Heart right ventricle (tissue), 16 donors: ENCODE results near the gene SH3RF1. TPM values are rescaled to one million over a fixed set of nuclear protein-coding genes. Genes with fewer than 3 reads are reported as not detected.
A peak's percentile ranks its signal among the peaks of the same experiment; 100 is the strongest.

Experiments used
- ATAC-seq, 8 donors: fragments of 200-7000 bp; cut with Tn5 transposase; one replicate each; pipeline ENCODE4 v1.9.1; 2020; ENCODE audit warnings: mild to moderate bottlenecking in 8 of 8, moderate library complexity in 8 of 8, moderate number of reproducible peaks in 1 of 8
- DNase-seq, 2 donors: peaks; one replicate each; pipeline ENCODE4 v3.0.0-alpha.2; 2020
- H3K27ac ChIP-seq, 10 donors: fragments of 200-600 bp; sonication (generic) in 2 of 10; one replicate each; pipeline versions ENCODE4 v1.5.0 to v1.8.0; 2020 to 2022; ENCODE audit warnings: mild to moderate bottlenecking in 3 of 10
- H3K27me3 ChIP-seq, 7 donors: fragments of 200-600 bp; one replicate each; pipeline ENCODE4 v1.8.0; 2021 to 2022; ENCODE audit warnings: mild to moderate bottlenecking in 2 of 7
- H3K36me3 ChIP-seq, 9 donors: fragments of 200-600 bp; sonication (generic) in 1 of 9; one replicate each; pipeline versions ENCODE4 v1.5.0 to v1.8.0; 2020 to 2022; ENCODE audit warnings: mild to moderate bottlenecking in 2 of 9
- H3K4me1 ChIP-seq, 9 donors: fragments of 200-600 bp; sonication (generic) in 1 of 9; one replicate each; pipeline versions ENCODE4 v1.5.0 to v1.8.0; 2020 to 2022; ENCODE audit warnings: mild to moderate bottlenecking in 4 of 9
- H3K4me3 ChIP-seq, 10 donors: fragments of 200-600 bp; sonication (generic) in 2 of 10; one replicate each; pipeline versions ENCODE4 v1.5.0 to v1.8.0; 2020 to 2022; ENCODE audit warnings: mild to moderate bottlenecking in 7 of 10, moderate library complexity in 2 of 10
- H3K9me3 ChIP-seq, 11 donors: fragments of 200-600 bp in 10 of 11; sonication (generic) in 2 of 11; one replicate each; pipeline versions ENCODE4 v1.5.0 to v1.8.0; 2013 to 2022; ENCODE audit warnings: mild to moderate bottlenecking in 2 of 11, control low read depth in 1 of 11, moderate library complexity in 1 of 11
- WGBS, 2 donors: extraction: QIAGEN DNeasy Blood & Tissue Kit; methylation state at CpG; one replicate each; pipeline ENCODE4 v1.1.7; 2013; ENCODE audit warnings: inconsistent platforms in 1 of 2; 5-methylcytosine and 5-hydroxymethylcytosine counted together
- intact Hi-C, 10 donors: fragments of 100-400 bp; cut with DNase I; formaldehyde crosslinking; loops; one replicate each; pipeline versions ENCODE4 v1.11.1 to v1.14.2; 2022
- polyA plus RNA-seq, 2 donors: library from polyadenylated mRNA; stranded (reverse); fragments of 200-250 nt; gene quantifications; one replicate each; pipeline ENCODE4 v1.2.3, GENCODE V29; 2013
- total RNA-seq, 10 donors: library from RNA; stranded (reverse); fragmentation: NEBNext Ultra II Directional in 3 of 10; extraction: Animal tissue kit (Norgen Biotek cat#: 25700) in 3 of 10; gene quantifications; one replicate each; pipeline versions ENCODE4 v1.2.1 to v1.2.4, GENCODE V29; 2021 to 2023
- TF ChIP-seq, protein P1 (sequence below), 9 donors: fragments of 200-600 bp; sonication (generic) in 2 of 9; IDR thresholded peaks; one replicate each; pipeline versions ENCODE4 v1.5.0 to v1.8.0; 2021 to 2022; ENCODE audit warnings: antibody characterized with exemption in 9 of 9, mild to moderate bottlenecking in 5 of 9, moderate library complexity in 1 of 9
- donor health status: Arrhythmogenic right ventricular cardiomyopathy.
- donor health status: ischemic (EF 13 %, LVEDD 7.1; RV severe dilation, severe dysfunction).
- donor health status: healthy with polysubstance abuse.
- donor health status: DM: no; HTN: yes; CAD: no.
- donor health status: DM: no; HTN: no; CAD: no.
- donor health status: ischemic (EF 25% LVEDD 6.9; RV normal size, moderate dysfunction).
- donor health status: ischemic (EF 25% LVEDD 5.7; RV mildly dilated, moderate dysfunction).
- donor health status: healthy.
- donor health status: DM: yes; HTN: yes; CAD: no.
- donor health status: Ischemic cardiomyopathy.
- donor health status: ischemic (EF 35%, LVEDD 5.7; RV mildly dilated, moderate dysfunction).
- donor health status: nonischemic (EF 11% LVEDD 7.7; RV severe dilation, severe dysfunction).
- donor health status: DM: yes; HTN: yes; CAD: no.
- donor health status: PGD.
- donor health status: ischemic (EF 29% LVEDD 5.4; RV normal size, mild dysfunction).
- donor health status: nonischemic (EF 23%, LVEDD 6.1; RV moderate dilation, normal function).

Gene SH3RF1
- total and polyA plus RNA-seq, 12 donors = 2.6 to 11.7 (median 8.9) TPM

DNA sequence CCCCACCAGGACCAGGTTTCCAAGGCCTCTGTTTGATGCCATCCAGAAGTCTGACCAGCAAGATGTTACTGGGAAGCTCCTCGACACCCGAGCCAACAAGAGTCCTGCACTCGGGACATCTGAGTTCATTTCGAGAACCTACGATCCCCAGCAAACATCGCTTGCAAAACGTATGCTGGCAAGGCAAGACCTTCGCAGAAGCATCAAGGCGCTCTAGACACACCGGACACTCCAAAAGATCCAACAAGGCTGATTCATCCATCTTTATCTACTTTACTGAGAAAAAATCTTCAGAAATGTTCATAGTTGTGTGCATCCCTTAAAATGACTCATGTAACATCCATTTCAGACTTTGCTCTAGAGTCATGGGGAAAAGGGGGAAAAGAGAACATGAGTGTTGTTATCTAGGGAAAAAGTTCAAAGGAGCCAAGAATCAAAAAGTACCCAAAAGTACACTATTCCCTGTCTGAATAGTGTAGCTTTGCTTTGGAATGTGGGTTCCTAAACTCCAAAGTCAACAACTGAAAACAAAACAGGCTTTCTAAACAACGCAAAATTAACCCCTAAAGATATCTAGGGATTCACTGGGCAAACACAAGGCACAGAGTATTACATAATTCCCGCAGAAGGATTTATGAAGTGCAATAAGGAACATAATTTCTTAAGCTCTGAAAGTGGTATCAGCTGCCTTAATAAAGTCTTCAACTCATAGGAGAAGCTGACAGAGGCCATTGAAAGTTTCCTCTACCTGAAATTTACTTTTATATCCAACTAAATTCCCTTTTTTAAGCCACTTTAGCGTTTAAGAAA is 1.6 kb downstream of the SH3RF1 start:
- Histone ChIP-seq H3K27me3 (peaks cover 0 to 5% (median 0%) of the 10 kb centered on the region in 7 donors), H3K4me1 (peaks cover 2 to 69% (median 51%) of the 10 kb centered on the region in 9 donors), H3K9me3 (no peaks in the 10 kb centered on the region), H3K36me3 (peaks cover 0 to 6% (median 0%) of the 10 kb centered on the region in 9 donors), H3K4me3 (peak overlapping the region; percentile 30 to 99 (median 94)), H3K27ac (peak overlapping the region in 9 of 10 donors; percentile 10 to 95 (median 93))
- ATAC-seq (no peak), DNase-seq (no peak)
- TF ChIP-seq, protein P1, sequence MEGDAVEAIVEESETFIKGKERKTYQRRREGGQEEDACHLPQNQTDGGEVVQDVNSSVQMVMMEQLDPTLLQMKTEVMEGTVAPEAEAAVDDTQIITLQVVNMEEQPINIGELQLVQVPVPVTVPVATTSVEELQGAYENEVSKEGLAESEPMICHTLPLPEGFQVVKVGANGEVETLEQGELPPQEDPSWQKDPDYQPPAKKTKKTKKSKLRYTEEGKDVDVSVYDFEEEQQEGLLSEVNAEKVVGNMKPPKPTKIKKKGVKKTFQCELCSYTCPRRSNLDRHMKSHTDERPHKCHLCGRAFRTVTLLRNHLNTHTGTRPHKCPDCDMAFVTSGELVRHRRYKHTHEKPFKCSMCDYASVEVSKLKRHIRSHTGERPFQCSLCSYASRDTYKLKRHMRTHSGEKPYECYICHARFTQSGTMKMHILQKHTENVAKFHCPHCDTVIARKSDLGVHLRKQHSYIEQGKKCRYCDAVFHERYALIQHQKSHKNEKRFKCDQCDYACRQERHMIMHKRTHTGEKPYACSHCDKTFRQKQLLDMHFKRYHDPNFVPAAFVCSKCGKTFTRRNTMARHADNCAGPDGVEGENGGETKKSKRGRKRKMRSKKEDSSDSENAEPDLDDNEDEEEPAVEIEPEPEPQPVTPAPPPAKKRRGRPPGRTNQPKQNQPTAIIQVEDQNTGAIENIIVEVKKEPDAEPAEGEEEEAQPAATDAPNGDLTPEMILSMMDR (IDR thresholded peaks at IDR 0.05) = no peak
- 70 to 72% methylated on average over 13 of the region's 13 CpGs for WGBS, 2 donors
- intact Hi-C loops = loop anchor here in 3 of 10 donors (5.0 to 10.0 kb wide), 3 partner anchors 64 to 137 kb away; no protein-coding TSS in a partner anchor

DNA sequence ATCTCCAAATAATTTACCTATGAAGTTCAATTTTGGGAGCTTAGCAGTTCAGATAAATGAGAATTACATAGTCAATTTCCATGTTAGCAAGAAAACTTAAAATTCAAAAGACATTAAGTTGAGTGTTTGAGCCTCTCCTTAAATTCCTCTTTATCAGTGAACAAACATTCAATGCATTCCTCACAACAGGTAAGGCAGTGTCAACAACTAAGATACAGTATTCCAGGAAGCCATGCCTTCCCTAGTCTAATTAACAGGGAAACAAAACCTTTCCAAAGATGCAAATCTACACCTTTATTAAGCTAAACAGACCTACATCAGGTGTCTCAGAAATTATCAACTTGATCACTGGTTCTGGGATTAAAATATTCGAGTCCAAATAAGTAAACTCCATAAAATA is 3.7 kb downstream of the SH3RF1 start:
- DNase-seq (no peak), ATAC-seq (no peak)
- H3K27ac ChIP-seq = peak overlapping the region in 1 of 10 donors; percentile 5
- intact Hi-C loops = loop anchor here in 3 of 10 donors (5.0 to 10.0 kb wide), 3 partner anchors 62 to 135 kb away; no protein-coding TSS in a partner anchor
- no peaks in the 10 kb centered on the region for H3K9me3 ChIP-seq
- H3K36me3 ChIP-seq = peaks cover 0 to 14% (median 0%) of the 10 kb centered on the region in 9 donors
- peaks cover 6 to 81% (median 56%) of the 10 kb centered on the region in 9 donors for H3K4me1 ChIP-seq
- peaks cover 0 to 5% (median 0%) of the 10 kb centered on the region in 7 donors for H3K27me3 ChIP-seq
- TF ChIP-seq, protein P1 (IDR thresholded peaks at IDR 0.05) = no peak
- 67 to 70% methylated on average over 1 of the region's 1 CpG for WGBS, 2 donors
- H3K4me3 ChIP-seq = peak overlapping the region in 4 of 10 donors; percentile 7 to 81 (median 23)

DNA sequence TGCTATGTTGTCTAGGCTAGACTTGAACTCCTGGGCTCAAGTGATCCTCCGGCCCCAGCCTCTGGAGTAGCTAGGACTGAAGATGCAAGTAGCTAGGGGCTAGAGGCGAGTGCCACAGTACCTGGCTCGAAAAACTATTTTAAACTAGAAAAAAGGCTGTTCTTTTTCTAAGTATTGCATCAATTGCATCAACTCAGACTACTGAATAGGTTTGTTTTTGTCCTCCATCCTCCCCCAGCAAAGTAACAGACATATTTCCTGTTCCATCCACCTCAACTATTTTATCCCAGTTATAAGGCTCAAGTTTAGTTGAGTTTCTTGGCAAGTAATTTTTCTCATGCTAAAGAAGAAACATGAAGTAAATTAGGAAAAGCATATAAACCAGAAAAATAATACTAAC is 4.1 kb downstream of the SH3RF1 start:
- H3K4me3 ChIP-seq = peak overlapping the region in 4 of 10 donors; percentile 7 to 81 (median 18)
- DNase-seq = no peak
- intact Hi-C loops = loop anchor here in 3 of 10 donors (5.0 to 10.0 kb wide), 3 partner anchors 62 to 134 kb away; no protein-coding TSS in a partner anchor
- H3K4me1 ChIP-seq = peaks cover 3 to 77% (median 53%) of the 10 kb centered on the region in 9 donors
- ATAC-seq = no peak
- no peak overlapping the region for H3K27ac ChIP-seq
- no peaks in the 10 kb centered on the region for H3K9me3 ChIP-seq
- peaks cover 0 to 14% (median 0%) of the 10 kb centered on the region in 9 donors for H3K36me3 ChIP-seq
- H3K27me3 ChIP-seq = peaks cover 0 to 5% (median 0%) of the 10 kb centered on the region in 7 donors
- TF ChIP-seq, protein P1 (IDR thresholded peaks at IDR 0.05) = no peak
- WGBS, 2 donors = 95 to 96% methylated on average over 3 of the region's 3 CpGs

DNA sequence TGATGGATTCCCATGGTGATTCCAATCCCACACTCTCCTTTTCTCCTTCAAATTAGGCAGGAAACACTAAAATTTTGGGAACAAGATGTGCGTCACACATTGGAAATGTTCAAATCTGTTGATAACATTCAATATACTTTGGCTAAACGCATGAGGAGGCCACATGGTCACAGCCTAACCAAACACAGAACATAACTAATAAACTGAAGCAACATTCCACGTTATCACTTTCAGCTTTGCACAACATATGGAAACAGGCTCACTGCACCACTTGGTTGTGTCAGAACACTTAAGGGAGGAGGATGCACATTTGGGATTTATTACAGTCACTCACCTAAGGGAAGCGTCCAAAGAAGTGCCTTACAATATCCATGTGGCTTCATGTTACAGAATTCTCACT is 4.7 kb downstream of the SH3RF1 start:
- Histone ChIP-seq H3K4me1 (peaks cover 3 to 79% (median 50%) of the 10 kb centered on the region in 9 donors), H3K27ac (peak overlapping the region in 1 of 10 donors; percentile 2), H3K9me3 (no peaks in the 10 kb centered on the region), H3K4me3 (peak overlapping the region in 1 of 10 donors; percentile 28), H3K36me3 (peaks cover 0 to 14% (median 0%) of the 10 kb centered on the region in 9 donors), H3K27me3 (peaks cover 0 to under 1% (median 0%) of the 10 kb centered on the region in 7 donors)
- TF ChIP-seq, protein P1 (IDR thresholded peaks at IDR 0.05) = no peak
- DNase-seq (no peak), ATAC-seq (no peak)
- intact Hi-C loops = loop anchor here in 3 of 10 donors (5.0 to 10.0 kb wide), 3 partner anchors 61 to 134 kb away; no protein-coding TSS in a partner anchor
- 69 to 74% methylated on average over 4 of the region's 4 CpGs for WGBS, 2 donors
